Measurements from ENCODE around the gene ASPRV1.

Gene ASPRV1

DNA sequence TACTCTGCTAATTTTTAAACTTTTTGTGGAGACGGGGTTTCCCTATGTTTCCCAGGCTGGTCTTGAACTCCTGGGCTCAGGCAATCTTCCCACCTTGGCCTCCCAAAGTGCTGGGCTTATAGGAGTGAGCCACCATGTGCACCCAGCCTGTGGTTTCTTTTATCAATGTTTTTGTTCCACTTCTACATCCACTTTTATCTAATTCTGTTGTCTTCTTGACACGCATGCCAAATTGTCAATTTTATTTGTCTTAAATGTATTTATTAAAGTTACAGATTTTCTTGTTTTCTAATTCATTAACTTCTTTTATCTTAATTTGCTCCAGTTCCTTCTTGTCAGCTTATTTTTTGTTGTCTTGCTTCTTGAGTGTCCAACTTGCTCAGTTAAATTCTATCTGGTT lies 43.8 kb upstream of the ASPRV1 start:
- TF ChIP-seq, protein P1, sequence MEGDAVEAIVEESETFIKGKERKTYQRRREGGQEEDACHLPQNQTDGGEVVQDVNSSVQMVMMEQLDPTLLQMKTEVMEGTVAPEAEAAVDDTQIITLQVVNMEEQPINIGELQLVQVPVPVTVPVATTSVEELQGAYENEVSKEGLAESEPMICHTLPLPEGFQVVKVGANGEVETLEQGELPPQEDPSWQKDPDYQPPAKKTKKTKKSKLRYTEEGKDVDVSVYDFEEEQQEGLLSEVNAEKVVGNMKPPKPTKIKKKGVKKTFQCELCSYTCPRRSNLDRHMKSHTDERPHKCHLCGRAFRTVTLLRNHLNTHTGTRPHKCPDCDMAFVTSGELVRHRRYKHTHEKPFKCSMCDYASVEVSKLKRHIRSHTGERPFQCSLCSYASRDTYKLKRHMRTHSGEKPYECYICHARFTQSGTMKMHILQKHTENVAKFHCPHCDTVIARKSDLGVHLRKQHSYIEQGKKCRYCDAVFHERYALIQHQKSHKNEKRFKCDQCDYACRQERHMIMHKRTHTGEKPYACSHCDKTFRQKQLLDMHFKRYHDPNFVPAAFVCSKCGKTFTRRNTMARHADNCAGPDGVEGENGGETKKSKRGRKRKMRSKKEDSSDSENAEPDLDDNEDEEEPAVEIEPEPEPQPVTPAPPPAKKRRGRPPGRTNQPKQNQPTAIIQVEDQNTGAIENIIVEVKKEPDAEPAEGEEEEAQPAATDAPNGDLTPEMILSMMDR (IDR thresholded peaks at IDR 0.05): no peak

GRCh38 chr2:70003093-70003830 lies 41.8 kb upstream of the ASPRV1 start:
- TF ChIP-seq, protein P1 (IDR thresholded peaks at IDR 0.05): no peak

DNA sequence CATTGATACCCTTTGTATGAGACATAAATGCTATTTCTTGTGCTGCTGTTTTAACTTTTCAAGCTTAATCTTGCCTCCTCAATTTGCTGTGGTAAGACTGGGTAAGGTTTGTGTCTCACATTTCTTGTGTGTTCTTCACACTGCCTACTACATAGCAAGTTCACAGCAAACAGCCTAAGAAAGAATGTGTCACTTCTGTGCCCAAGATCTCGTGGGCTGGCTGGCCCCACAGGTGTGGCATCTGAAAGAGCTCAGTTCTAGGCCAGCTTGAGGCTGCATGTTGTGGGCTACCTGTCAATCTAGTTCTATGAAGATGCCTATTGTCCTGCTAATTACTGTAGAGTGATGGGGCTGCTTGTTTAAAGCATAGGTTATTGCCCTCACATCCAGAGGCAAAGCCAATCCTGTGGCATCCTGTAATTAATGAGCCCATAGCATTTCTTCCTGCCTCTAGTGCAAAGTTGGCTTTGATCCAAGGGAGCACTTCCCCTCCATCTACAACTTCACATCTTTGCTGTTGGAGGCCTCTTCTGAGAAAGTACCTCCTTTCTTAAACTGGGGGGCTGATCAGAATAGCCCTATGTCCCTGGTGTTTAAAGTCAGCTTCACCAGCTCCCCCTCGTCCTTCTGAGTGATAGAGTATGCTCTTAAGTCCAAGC lies 40.9 kb upstream of the ASPRV1 start:
- TF ChIP-seq, protein P1 (IDR thresholded peaks at IDR 0.05): no peak

DNA sequence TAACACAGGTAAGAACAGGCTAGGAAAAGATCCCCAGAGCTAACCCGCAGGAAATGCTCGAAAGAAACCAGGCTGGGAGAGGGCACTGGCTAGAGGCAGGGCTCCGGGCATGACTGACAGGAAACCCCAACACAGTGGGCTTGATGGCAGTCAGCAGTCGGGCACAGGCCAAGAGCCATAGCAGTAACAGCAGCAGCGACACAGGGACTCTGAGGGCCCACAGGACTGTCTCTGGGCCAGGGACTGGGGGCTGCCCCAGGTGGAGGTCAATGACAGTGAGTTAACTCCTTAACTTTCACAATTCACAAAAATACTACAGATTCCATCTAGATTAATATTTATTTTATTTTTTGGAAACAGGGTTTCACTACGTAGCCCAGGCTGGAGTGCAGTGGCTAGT lies 37.3 kb upstream of the ASPRV1 start:
- TF ChIP-seq, protein P1 (IDR thresholded peaks at IDR 0.05): no peak

DNA sequence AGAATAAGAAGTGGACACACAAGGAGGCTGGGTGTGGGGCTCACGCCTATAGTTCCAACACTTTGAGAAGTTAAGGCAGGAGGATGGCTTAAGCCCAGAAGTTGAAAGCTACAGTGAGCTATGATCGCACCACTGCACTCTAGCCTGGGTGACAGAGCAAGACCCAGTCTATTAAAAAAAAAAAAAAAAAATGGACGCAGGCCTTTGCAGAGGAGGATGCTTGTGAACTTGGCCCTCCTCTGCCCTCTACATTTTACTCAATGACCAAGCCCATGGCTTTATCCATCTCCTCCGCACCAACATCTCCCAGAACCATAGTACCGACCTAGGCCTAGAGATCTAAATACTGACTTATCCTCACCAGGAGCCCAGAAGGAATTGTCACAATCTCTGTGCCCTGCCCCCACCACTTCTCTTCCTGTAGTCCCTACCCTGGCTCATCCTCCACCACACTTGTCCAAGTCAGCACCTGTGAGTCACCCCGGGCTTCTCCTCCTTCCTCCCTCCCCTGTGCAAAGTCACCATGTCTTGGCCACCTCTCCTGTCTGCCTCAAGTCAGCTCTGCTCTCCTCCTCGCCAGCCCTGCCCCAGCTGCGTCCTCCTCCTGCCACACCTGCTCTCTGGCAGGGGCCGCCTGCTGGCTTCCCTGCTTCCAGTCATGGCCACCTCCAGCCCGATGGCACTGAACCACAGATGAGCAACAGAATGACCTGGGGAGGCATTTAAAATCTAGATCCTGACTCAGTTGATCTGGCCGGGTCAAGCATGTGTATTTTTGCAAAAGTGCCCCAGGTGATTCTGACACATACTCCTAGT lies 35.8 kb upstream of the ASPRV1 start:
- TF ChIP-seq, protein P1 (IDR thresholded peaks at IDR 0.05): no peak

DNA sequence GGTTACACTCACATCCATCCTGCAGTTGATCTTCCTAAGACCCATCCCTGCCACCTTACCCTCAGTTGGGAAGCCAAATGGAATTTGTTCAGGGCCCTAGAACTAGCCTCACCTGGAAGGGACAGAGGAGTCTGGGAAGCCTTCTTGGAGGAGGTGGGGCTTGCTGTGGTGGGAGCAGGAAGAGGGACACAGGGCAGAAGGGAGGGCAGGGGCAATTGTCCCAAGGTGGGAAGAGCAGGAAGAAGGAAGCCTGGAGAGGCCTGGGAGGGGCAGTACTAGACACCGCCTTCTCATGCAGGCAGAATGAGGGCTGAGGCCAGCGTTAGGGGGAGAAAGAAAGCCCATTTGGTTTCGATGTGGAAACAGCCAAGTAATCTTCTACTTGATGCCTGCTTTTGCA lies 34.1 kb upstream of the ASPRV1 start:
- TF ChIP-seq, protein P1 (IDR thresholded peaks at IDR 0.05): no peak

GRCh38 chr2:69994166-69994565 lies 32.7 kb upstream of the ASPRV1 start:
- TF ChIP-seq, protein P1 (IDR thresholded peaks at IDR 0.05): no peak
